GM19463 (cell line): ENCODE data around the gene CHCHD6.
"Not testable (repeated sequence)": the region's sequence is repeated elsewhere in the genome, so short reads cannot be mapped to it uniquely, and the experiment has no call there.

ENCODE experiments used
- ATAC-seq: cut with Tn5 transposase; IDR thresholded peaks from one replicate; pipeline ENCODE4 v1.9.1; 2021; ENCODE audit warnings: mild to moderate bottlenecking, moderate library complexity; ENCODE audit not compliant: unreplicated experiment

CHCHD6 gene

GRCh38 chr3:126765187-126766069, 61.4 kb downstream of the CHCHD6 start:
- no peak for ATAC-seq

GRCh38 chr3:126766653-126767052, 62.6 kb downstream of the CHCHD6 start:
- no peak for ATAC-seq

GRCh38 chr3:126768903-126769302, 64.9 kb downstream of the CHCHD6 start:
- no peak for ATAC-seq

- no peak for ATAC-seq
Measured at GRCh38 chr3:126770096-126770495, 66.1 kb downstream of the CHCHD6 start.

GRCh38 chr3:126773167-126773566, 69.1 kb downstream of the CHCHD6 start:
- no peak for ATAC-seq

GRCh38 chr3:126773783-126774182, 69.7 kb downstream of the CHCHD6 start:
- ATAC-seq: no peak

GRCh38 chr3:126777366-126777765, 73.3 kb downstream of the CHCHD6 start:
- no peak for ATAC-seq

- ATAC-seq: no peak
Measured at GRCh38 chr3:126780666-126781065, 76.6 kb downstream of the CHCHD6 start.

- no peak for ATAC-seq
Measured at GRCh38 chr3:126781406-126781805, 77.4 kb downstream of the CHCHD6 start.

- ATAC-seq: no peak
Measured at GRCh38 chr3:126781889-126782491, 78.0 kb downstream of the CHCHD6 start.

- ATAC-seq: no peak
Measured at GRCh38 chr3:126782536-126782935, 78.5 kb downstream of the CHCHD6 start.

- no peak for ATAC-seq
Measured at GRCh38 chr3:126784254-126784653, 80.2 kb downstream of the CHCHD6 start.

- not testable (repeated sequence) for ATAC-seq
Measured at GRCh38 chr3:126791320-126791719, 87.3 kb downstream of the CHCHD6 start.

GRCh38 chr3:126792998-126793397, 89.0 kb downstream of the CHCHD6 start:
- no peak for ATAC-seq

GRCh38 chr3:126797563-126797962, 93.5 kb downstream of the CHCHD6 start:
- no peak for ATAC-seq

GRCh38 chr3:126798521-126798920, 94.5 kb downstream of the CHCHD6 start:
- no peak for ATAC-seq

GRCh38 chr3:126799099-126799498, 95.1 kb downstream of the CHCHD6 start:
- no peak for ATAC-seq

- not testable (repeated sequence) for ATAC-seq
Measured at GRCh38 chr3:126801312-126801711, 97.3 kb downstream of the CHCHD6 start.

- no peak for ATAC-seq
Measured at GRCh38 chr3:126807795-126808194, 103.8 kb downstream of the CHCHD6 start.

- no peak for ATAC-seq
Measured at GRCh38 chr3:126811530-126811929, 107.5 kb downstream of the CHCHD6 start.

GRCh38 chr3:126816298-126816697, 112.3 kb downstream of the CHCHD6 start:
- ATAC-seq: no peak
